Transverse colon (tissue), 4 donors: ENCODE results near the gene AP5S1. TPM values are rescaled to one million over a fixed set of nuclear protein-coding genes. Genes with fewer than 3 reads are reported as not detected.

Experiments
- DNase-seq: peaks from one replicate; pipeline ENCODE4 v3.0.0-alpha.2; 2019
- H3K27ac ChIP-seq, 4 donors: fragments of 200-600 bp; sonication (generic); 2 replicates each; pipeline ENCODE4 v1.5.1; 2016 to 2018; ENCODE audit warnings: inconsistent platforms in 4 of 4
- H3K27me3 ChIP-seq: fragments of 200-600 bp; sonication (generic); 2 replicates; pipeline ENCODE4 v1.5.1; 2017; ENCODE audit warnings: inconsistent platforms
- H3K36me3 ChIP-seq, 4 donors: fragments of 200-600 bp; sonication (generic); 2 replicates each; pipeline ENCODE4 v1.5.1; 2017 to 2019; ENCODE audit warnings: inconsistent platforms in 4 of 4
- H3K4me1 ChIP-seq, 4 donors: fragments of 200-600 bp; sonication (generic); 2 replicates each; pipeline ENCODE4 v1.5.1; 2017 to 2020; ENCODE audit warnings: inconsistent platforms in 4 of 4
- H3K4me3 ChIP-seq, 4 donors: fragments of 200-600 bp; sonication (generic); 1 replicate in 1 of 4; 2 replicates in 3 of 4; pipeline versions ENCODE4 v1.5.1 to v1.6.1; 2017 to 2019; ENCODE audit warnings: inconsistent platforms in 4 of 4
- H3K9me3 ChIP-seq, 2 donors: fragments of 200-600 bp; sonication (generic); 2 replicates each; pipeline ENCODE4 v1.5.1; 2017 to 2019; ENCODE audit warnings: inconsistent platforms in 2 of 2
- CTCF ChIP-seq, 5 experiments: fragments of 200-600 bp in 3 of 5; fragments of 450-650 bp in 2 of 5; sonication (generic) in 3 of 5; IDR thresholded peaks; 1 replicate in 2 of 5; 2 replicates in 3 of 5; pipeline ENCODE4 v1.5.1; 2016 to 2017; ENCODE audit warnings: antibody characterized with exemption in 5 of 5, inconsistent platforms in 3 of 5, mild to moderate bottlenecking in 2 of 5, moderate library complexity in 1 of 5
- EP300 ChIP-seq: sonication (generic); formaldehyde crosslinking; IDR thresholded peaks from one replicate; pipeline ENCODE4 v1.6.1; 2017; ENCODE audit warnings: antibody characterized with exemption, low read depth
- POLR2A ChIP-seq: fragments of 450-650 bp; IDR thresholded peaks from one replicate; pipeline ENCODE4 v1.6.1; 2016; ENCODE audit warnings: antibody characterized with exemption, mild to moderate bottlenecking, moderate library complexity
- POLR2AphosphoS5 ChIP-seq, 3 donors: sonication (generic); formaldehyde crosslinking; IDR thresholded peaks; one replicate each; pipeline ENCODE4 v1.6.1; 2016; ENCODE audit warnings: antibody characterized with exemption in 3 of 3
- WGBS, 2 donors: methylation state at CpG; one replicate each; pipeline ENCODE4 v1.1.5; 2018; ENCODE audit warnings: low coverage in 1 of 2; 5-methylcytosine and 5-hydroxymethylcytosine counted together
- in situ Hi-C, 4 donors: fragments of 200-750 bp; cut with MboI; loops; one replicate each; pipeline versions ENCODE4 v1.15.0 to v1.15.1; 2017; ENCODE audit warnings: low sequenced_read_pairs in 3 of 4, low pct_ligation_motif_present in 1 of 4, low pct_unique_long_range_greater_than_20kb in 1 of 4
- intact Hi-C: fragments of 100-400 bp; cut with DNase I; formaldehyde crosslinking; loops from one replicate; pipeline ENCODE4 v1.15.1; 2023; ENCODE audit warnings: low total_unique reads
- total RNA-seq, 4 donors: library from RNA; depleted of rRNA; stranded (reverse); fragments of >200 nt; gene quantifications; one replicate each; pipeline ENCODE4 v1.1.0, GENCODE V29; 2016

Gene AP5S1
- total RNA-seq, 4 donors from 2014 or later, result 9.1 to 38.5 (median 17.0) TPM

DNA sequence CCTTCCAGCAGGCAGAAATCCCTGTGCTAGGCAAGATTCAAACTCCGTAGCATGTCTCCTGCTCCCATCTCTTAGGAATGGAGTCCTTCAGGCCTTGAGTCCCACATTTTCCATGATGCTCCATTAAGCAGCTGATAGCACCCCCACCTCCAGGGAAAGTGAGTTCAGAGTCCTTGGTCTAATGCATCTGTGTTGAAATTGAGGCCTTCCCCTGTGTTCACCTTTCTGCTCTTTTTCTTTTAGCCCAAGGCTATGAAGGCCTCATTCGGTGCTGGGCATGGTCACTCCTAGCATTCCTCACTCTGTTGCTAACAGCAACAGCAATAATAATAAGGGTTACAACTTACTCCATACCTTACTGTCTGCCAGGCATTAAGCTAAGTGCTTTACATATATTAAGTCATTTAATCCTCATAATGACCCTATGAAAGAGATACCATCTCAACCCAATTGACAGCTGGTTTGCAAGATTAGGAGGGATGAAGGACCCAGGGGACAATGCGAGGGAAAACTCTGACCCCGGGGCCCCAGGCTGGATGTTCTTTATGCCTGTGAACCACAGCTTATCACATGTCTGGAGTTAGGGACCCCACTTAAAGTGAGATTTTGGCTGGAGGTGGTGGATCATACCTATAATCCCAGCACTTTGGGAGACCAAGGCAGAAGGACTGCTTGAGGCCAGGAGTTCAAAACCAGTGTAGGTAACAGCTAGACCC, 51.4 kb downstream of the AP5S1 start:
- no peak for TF ChIP-seq CTCF (IDR thresholded peaks at IDR 0.05)
- no peak for TF ChIP-seq EP300
- no peak for TF ChIP-seq POLR2AphosphoS5 (IDR thresholded peaks at IDR 0.05)
- no peak for TF ChIP-seq POLR2A
- intact Hi-C loops, result no loop called here
- peaks cover 0 to 11% (median 2%) of the 10 kb centered on the region in 4 donors for H3K36me3 ChIP-seq
- WGBS, 2 donors, result 94% methylated on average over 4 of the region's 4 CpGs; no CpG with 5 or more reads in 1 of the 2 donors
- no peak overlapping the region for H3K4me3 ChIP-seq
- no peaks in the 10 kb centered on the region for H3K27me3 ChIP-seq
- H3K27ac ChIP-seq, result no peak overlapping the region
- DNase-seq, result no peak
- in situ Hi-C loops, result no loop called here
- H3K4me1 ChIP-seq, result peaks cover 0 to 7% (median 1%) of the 10 kb centered on the region in 4 donors
- H3K9me3 ChIP-seq, result no peaks in the 10 kb centered on the region

DNA sequence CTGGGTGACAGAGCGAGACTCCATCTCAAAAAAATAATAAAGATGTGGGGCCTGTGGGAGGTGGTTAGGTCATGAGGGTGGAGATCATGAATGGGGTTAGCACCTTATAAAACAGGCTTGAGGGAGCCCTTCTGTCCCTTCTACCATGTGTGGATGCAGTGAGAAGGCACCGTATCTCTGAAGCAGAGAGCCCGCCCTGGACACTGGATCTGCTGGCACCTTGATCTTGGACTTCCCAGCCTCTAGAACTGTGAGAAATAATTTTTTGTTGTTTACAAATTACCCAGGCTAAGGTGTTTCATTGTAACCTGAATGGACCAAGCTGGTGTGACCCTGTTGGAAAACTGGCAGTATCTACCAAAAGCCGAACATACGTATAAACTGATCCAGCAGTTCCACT, 53.2 kb downstream of the AP5S1 start:
- Histone ChIP-seq H3K4me1 (peaks cover 0 to 7% (median 1%) of the 10 kb centered on the region in 4 donors), H3K36me3 (peaks cover 0 to 6% (median 0%) of the 10 kb centered on the region in 4 donors), H3K27ac (no peak overlapping the region), H3K4me3 (no peak overlapping the region), H3K27me3 (no peaks in the 10 kb centered on the region), H3K9me3 (no peaks in the 10 kb centered on the region)
- in situ Hi-C loops, result no loop called here
- intact Hi-C loops, result no loop called here
- DNase-seq, result no peak
- WGBS, 2 donors, result 96 to 98% methylated on average over 3 to 5 of the region's 5 CpGs
- TF ChIP-seq POLR2AphosphoS5 (IDR thresholded peaks at IDR 0.05), result no peak
- no peak for TF ChIP-seq POLR2A
- no peak for TF ChIP-seq CTCF (IDR thresholded peaks at IDR 0.05)
- no peak for TF ChIP-seq EP300

- Histone ChIP-seq H3K4me3 (no peak overlapping the region), H3K36me3 (peaks cover 0 to 6% (median 0%) of the 10 kb centered on the region in 4 donors), H3K9me3 (no peaks in the 10 kb centered on the region), H3K4me1 (peaks cover 0 to 7% (median 1%) of the 10 kb centered on the region in 4 donors), H3K27me3 (no peaks in the 10 kb centered on the region), H3K27ac (no peak overlapping the region)
- TF ChIP-seq POLR2AphosphoS5 (IDR thresholded peaks at IDR 0.05) (no peak), CTCF (IDR thresholded peaks at IDR 0.05) (no peak), POLR2A (peak; percentile 7), EP300 (no peak)
- in situ Hi-C loops, result no loop called here
- 83 to 85% methylated on average over 1 to 3 of the region's 3 CpGs for WGBS, 2 donors
- intact Hi-C loops, result no loop called here
- DNase-seq, result no peak
These were observed 54.0 kb downstream of the AP5S1 start for GRCh38 chr20:3874194-3874844.

- in situ Hi-C loops, result loop anchor here in 2 of 4 donors (25.0 kb wide), 1 partner anchor 212 kb away; no protein-coding TSS in a partner anchor
- DNase-seq, result no peak
- no peaks in the 10 kb centered on the region for H3K27me3 ChIP-seq
- WGBS, 2 donors, result 86 to 89% methylated on average over 7 to 9 of the region's 9 CpGs
- no peaks in the 10 kb centered on the region for H3K9me3 ChIP-seq
- TF ChIP-seq EP300, result no peak
- no peak for TF ChIP-seq POLR2AphosphoS5 (IDR thresholded peaks at IDR 0.05)
- TF ChIP-seq CTCF (IDR thresholded peaks at IDR 0.05), result no peak
- peaks cover 0 to 6% (median 0%) of the 10 kb centered on the region in 4 donors for H3K36me3 ChIP-seq
- intact Hi-C loops, result no loop called here
- H3K4me1 ChIP-seq, result peaks cover 0 to 3% (median 0%) of the 10 kb centered on the region in 4 donors
- H3K4me3 ChIP-seq, result no peak overlapping the region
- no peak overlapping the region for H3K27ac ChIP-seq
These were observed 55.1 kb downstream of the AP5S1 start for GRCh38 chr20:3875378-3875974.
